Panc1 (cell line): ENCODE data around the gene CFAP20DC.

Source experiments
- CTCF ChIP-seq: fragments of 450-650 bp; IDR thresholded peaks from 2 replicates; pipeline ENCODE4 v1.5.1; 2017; ENCODE audit warnings: mild to moderate bottlenecking
- POLR2AphosphoS5 ChIP-seq: IDR thresholded peaks from 2 replicates; pipeline ENCODE4 v1.6.1; 2012; ENCODE audit warnings: mild to moderate bottlenecking, low read depth, low read length, moderate library complexity
- SIN3A ChIP-seq: IDR thresholded peaks from 2 replicates; pipeline ENCODE4 v1.6.1; 2012; ENCODE audit warnings: low read depth, mild to moderate bottlenecking, low read length, moderate library complexity, borderline replicate concordance; ENCODE audit not compliant: insufficient read depth

GRCh38 chr3:58793938-58794337 is 255.9 kb downstream of the CFAP20DC start:
- TF ChIP-seq CTCF: no peak
- TF ChIP-seq POLR2AphosphoS5: no peak
- no peak for TF ChIP-seq SIN3A
